NB4 (cell line): ENCODE measurements around the gene NAXD.

Experiments
- POLR2A ChIP-seq: IDR thresholded peaks from 2 replicates; pipeline ENCODE4 v1.6.1; 2011; ENCODE audit warnings: mild to moderate bottlenecking; ENCODE audit not compliant: insufficient read length; ENCODE audit errors: extremely low read depth
- TF ChIP-seq, protein P1 (sequence below): IDR thresholded peaks from one replicate; pipeline ENCODE4 v1.5.1; 2012; ENCODE audit warnings: low read depth, low read length

GRCh38 chr13:110575322-110576069 lies 39.8 kb upstream of the NAXD start:
- TF ChIP-seq, protein P1, sequence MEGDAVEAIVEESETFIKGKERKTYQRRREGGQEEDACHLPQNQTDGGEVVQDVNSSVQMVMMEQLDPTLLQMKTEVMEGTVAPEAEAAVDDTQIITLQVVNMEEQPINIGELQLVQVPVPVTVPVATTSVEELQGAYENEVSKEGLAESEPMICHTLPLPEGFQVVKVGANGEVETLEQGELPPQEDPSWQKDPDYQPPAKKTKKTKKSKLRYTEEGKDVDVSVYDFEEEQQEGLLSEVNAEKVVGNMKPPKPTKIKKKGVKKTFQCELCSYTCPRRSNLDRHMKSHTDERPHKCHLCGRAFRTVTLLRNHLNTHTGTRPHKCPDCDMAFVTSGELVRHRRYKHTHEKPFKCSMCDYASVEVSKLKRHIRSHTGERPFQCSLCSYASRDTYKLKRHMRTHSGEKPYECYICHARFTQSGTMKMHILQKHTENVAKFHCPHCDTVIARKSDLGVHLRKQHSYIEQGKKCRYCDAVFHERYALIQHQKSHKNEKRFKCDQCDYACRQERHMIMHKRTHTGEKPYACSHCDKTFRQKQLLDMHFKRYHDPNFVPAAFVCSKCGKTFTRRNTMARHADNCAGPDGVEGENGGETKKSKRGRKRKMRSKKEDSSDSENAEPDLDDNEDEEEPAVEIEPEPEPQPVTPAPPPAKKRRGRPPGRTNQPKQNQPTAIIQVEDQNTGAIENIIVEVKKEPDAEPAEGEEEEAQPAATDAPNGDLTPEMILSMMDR: no peak
- TF ChIP-seq POLR2A: no peak
